SKM-1 (cell line): ENCODE results near the gene OR2C3.
A peak's percentile ranks its signal among the peaks of the same experiment; 100 is the strongest.
"Not testable (repeated sequence)": the region's sequence is repeated elsewhere in the genome, so short reads cannot be mapped to it uniquely, and the experiment has no call there.

Experiments used
- DNase-seq: peaks from one replicate; lab custom pipeline; 2025; ENCODE audit not compliant: unreplicated experiment; lab: John Stamatoyannopoulos, UW

Gene OR2C3

DNA sequence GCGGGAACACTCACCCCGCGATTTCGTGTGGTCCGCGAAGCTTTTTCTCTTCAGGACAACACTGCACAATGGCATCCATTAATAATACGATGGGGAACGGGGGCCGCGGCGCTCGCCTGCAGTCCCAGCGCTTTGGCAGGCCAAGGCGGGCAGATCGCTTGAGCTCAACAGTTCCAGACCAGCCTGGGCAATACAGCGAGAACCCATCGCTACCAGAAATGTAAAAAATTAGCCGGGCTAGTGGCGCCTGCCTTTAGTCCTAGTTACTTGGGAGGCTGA lies 17.7 kb downstream of the OR2C3 start:
- DNase-seq: no peak

DNA sequence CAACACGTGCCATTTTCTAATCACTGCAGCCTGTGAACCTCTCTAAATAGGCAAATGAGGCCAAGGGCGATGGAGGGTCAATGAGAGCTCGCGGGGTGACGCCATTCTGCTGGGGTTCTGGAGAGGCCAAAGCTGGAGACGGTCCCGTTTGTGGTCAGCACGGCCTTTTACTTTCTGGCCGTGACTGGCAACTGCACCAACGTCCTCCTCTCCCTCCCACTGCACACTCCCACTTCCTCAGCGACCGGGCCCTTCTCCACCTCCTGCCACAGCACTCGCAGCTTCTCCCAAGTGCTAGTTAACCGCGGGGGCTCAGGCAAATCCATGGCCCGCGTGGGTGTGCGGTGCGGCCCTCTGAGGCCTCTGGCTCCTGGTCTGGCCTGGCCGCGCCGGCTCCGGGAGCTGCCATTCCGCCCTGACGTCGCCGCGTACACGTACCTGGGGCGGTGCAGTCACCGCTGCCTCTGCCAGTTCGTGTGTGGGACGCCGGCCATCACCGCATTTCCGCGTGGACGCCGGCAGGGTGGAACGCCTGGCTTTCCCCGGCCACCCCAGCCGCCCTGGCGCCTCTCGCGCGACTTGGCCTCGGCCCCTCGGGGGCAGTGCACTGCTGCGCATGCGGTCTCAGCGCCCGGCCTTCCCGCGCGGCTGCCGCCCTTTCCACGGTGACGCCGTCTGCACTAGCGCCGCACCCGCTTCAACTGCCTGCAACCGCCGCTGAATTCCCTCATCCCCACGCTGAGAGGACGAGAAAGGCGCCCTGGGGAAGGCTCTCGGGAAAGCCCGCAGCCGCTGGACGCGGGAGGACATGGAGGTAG lies 18.2 kb downstream of the OR2C3 start:
- no peak for DNase-seq

DNA sequence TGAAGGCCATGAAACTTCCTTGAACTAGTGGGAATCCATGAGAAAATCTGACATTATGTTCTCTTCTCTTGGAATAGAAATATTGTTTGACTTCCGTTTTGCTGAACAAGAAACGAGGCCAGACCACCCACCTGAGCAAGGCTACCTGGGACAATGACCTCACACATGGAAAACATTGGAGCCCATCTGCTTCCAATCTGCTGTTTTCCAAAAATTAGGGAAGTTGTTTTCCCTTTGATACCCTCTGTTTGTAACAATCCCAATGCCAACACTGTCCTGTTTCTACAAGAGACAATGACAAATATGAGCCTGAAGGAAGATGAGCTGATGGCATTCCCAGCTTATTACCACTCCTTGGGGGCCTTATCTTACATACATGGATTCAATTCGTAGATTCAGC lies 29.4 kb downstream of the OR2C3 start:
- DNase-seq: no peak

DNA sequence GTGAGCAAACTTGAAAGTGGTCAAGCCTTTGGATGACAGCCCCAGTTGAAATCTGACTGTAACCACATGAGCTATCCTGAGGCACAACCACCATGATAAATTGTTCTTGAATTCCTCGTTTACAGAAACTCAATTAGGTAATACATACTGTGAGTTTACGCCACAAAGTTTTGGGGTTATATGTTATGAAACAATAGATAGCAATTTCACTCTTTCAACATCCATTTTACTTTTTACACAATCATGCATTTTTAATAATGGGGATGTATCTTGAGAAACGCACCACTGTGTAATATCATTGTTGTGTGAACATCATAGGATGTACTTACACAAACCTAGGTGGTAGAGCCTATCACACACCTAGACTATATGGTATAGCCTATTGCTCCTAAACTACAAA lies 35.4 kb downstream of the OR2C3 start:
- DNase-seq: no peak

DNA sequence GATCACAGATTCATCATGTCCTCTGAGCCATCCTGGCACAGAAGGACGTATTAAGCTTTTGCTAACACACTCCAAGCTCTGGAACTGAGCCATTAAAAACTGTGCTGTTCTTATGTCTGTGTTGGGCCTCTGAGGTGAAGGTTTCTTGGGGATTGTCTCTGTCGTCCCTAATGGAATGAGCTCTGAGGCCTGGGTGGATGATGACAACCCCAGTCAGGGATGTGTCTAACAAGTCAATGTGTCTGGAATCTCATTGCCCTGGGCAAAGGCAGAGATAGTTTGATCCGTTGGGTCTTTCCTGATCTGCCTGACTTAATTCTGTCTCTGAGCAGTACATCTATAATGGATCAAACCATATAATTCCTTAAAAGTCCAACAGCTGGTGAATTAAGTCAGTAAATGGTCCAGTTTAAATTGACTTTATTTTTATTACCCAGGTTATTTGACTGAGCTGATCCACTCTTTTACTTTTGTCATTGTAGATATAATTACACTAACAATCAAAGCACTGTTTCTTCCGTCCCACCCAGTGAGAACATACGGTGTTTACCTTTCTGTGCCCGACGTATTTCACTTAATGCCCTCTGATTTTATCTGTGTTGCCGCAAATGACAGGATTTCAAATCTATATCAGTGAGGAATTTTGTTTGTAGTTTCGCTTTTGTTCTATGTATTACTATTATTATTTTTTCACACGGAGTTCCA lies 39.5 kb downstream of the OR2C3 start:
- no peak for DNase-seq

DNA sequence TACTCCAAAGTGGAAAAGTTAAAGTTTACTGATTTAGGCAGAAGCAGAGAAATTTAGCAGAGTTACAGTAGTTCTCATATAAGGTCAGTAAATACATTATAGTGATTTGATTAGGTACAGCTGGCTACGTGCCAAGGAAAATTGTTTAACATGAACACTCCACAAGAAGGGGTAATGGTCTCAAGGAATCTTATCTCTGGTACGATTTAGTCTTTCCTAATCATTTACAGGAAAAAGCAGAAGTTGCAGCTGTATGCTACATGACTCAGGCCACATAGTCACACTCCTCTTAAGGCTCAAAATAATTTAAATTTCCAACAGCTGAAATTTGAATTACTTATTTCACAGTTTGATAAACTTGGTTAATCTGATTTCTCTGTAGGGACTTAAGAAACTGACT lies 41.5 kb downstream of the OR2C3 start:
- DNase-seq: peak; percentile 85

DNA sequence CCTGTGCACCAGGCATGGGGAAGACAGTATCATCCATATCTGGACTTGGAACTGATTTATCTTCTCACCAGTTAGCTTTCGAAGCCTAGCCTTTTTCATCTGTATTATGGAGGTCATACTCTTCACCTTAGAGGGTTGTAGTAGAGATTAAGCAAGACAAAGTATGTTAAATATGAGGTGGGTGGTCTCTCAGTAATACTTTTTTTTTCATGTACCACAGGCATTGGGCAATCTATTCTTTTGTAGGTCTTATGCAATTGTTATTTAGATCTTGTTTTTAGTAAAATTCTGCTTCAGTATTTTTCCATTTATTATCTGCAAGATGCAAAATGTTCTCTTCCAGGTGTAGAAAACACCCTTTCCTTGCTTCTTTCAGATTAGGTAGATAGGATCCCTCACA lies 43.1 kb downstream of the OR2C3 start:
- DNase-seq: no peak

DNA sequence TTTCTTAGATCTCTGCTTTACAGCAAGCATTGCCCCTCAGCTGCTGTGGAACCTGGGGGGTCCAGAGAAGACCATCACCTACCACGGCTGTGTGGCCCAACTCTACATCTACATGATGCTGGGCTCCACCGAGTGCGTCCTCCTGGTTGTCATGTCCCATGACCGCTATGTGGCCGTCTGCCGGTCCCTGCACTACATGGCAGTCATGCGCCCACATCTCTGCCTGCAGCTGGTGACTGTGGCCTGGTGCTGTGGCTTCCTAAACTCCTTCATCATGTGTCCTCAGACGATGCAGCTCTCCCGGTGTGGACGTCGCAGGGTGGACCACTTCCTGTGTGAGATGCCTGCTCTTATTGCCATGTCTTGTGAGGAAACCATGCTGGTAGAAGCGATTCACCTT lies 44.9 kb downstream of the OR2C3 start:
- DNase-seq: no peak

DNA sequence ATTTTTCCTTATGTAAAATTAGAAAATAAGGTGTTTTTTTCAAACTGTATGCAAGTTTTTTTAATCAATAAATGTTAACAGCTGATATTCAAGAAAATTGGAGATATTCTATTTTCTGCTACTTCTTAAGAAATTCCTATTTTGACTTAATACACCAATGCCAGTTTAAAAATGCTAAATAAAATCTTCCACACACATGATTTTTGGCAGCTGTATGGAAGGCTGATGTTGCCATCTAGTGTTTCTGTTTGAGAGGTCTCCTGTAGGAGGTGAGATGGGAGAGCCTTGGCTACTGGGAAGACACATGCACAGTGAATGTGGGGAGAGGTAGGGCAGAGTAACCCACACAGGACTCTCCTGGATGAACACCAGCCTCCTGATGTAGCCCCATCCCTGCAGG lies 49.2 kb downstream of the OR2C3 start:
- peak; percentile 53 for DNase-seq

DNA sequence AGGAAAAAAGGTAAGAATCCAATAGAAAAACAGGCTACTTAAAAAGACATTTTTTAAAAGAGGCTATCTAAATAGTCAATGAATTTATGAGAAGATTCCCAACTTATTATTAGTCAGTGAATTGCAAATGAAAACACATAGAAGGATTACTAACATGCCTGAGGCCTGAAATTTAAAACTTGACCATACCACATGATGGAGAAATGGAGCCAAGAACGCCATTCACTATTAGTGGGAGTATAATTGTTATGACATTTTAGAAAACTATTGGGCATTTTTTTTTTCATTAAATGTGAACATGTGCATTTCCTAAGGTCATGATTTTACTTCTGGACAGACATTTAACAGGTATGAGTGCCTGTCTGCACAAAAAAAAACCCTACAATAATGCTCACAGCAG lies 53.5 kb downstream of the OR2C3 start:
- DNase-seq: no peak

DNA sequence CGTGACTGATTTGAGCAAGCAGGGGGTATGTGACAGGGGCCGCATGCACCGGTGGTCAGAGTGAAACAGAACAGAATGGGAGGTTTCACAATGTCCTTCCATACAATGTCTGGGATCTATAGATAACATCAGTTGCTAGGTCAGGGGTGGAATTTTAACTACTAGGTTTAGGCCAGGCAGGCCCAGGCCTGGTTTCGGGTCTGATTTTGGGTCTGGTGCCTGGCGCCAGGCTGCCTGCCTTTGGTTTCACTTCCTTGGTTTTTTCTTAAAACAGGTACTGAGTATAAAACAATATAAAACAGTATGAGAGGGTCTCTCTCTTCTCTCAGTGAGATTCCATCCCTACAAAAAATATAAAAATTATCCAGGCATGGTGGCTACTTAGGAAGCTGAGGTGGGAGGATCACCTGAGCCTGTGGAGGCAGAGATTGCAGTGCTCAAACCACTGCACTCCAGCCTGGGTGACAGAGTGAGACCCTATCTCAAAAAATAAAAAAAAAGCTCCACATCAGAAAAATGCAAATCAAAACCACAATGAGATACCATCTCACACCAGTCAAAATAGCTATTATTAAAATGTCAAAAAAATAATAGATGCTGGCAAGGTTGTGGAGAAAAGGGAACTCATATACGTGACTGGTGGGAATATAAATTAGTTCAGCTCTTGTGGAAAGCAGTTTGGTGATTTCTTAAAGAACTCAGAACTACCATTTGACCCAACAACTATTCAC lies 59.7 kb downstream of the OR2C3 start:
- not testable (repeated sequence) for DNase-seq

DNA sequence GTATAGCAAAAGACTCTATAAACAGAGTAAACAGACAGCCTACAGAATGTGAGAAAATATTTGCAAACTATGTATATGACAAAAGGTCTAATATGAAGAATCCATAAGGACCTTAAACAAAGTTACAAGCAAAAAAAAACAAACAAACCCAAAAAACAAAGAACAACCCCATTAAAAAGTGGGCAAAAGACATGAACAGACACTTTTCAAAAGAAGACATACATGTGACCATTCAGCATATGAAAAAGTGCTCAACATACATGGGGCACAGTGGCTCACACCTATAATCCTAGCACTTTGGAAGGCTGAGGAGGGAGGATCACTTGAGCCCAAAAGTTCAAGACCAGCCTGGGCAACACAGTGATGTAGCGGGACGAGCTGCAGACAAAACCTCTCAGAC lies 60.4 kb downstream of the OR2C3 start:
- no peak for DNase-seq
